Calu3 (cell line): Measurements from ENCODE around the gene PRELID3B. TPM values are rescaled to one million over a fixed set of nuclear protein-coding genes. Genes with fewer than 3 reads are reported as not detected.
"Not testable (repeated sequence)": the region's sequence is repeated elsewhere in the genome, so short reads cannot be mapped to it uniquely, and the experiment has no call there.

Experiments used
- BruUV-seq: library from RNA; stranded (reverse); fragments of 400-500 nt; replicated peaks from 2 replicates; lab custom pipeline; 2021; lab: Mats Ljungman, UMichigan
- CTCF ChIA-PET: fragments of 300-600 bp; sonication (Branson Sonifier 250); formaldehyde crosslinking; loops from one replicate; lab custom pipeline; 2022; ENCODE audit warnings: antibody characterized with exemption; lab: Charles Lee
- DNase-seq: peaks from one replicate; pipeline ENCODE4 v3.0.0; 2022
- H3K27ac Mint-ChIP-seq: one replicate; pipeline ENCODE4 v1.8.0; 2022; ENCODE audit warnings: mixed read lengths; ENCODE audit not compliant: unreplicated experiment
- H3K27me3 Mint-ChIP-seq: one replicate; pipeline ENCODE4 v1.8.0; 2022; ENCODE audit warnings: mixed read lengths; ENCODE audit not compliant: unreplicated experiment
- H3K36me3 Mint-ChIP-seq: one replicate; pipeline ENCODE4 v1.8.0; 2022; ENCODE audit warnings: mild to moderate bottlenecking, moderate library complexity, mixed read lengths; ENCODE audit not compliant: insufficient read depth, unreplicated experiment
- H3K4me1 Mint-ChIP-seq: one replicate; pipeline ENCODE4 v1.8.0; 2022; ENCODE audit warnings: mild to moderate bottlenecking, low read depth, mixed read lengths; ENCODE audit not compliant: unreplicated experiment
- H3K4me3 Mint-ChIP-seq: one replicate; pipeline ENCODE4 v1.8.0; 2022; ENCODE audit warnings: mild to moderate bottlenecking, low read depth, moderate library complexity, mixed read lengths; ENCODE audit not compliant: unreplicated experiment
- H3K9me3 Mint-ChIP-seq: one replicate; pipeline ENCODE4 v1.8.0; 2022; ENCODE audit warnings: low read depth, mixed read lengths; ENCODE audit not compliant: unreplicated experiment
- intact Hi-C: fragments of 100-400 bp; cut with micrococcal nuclease; formaldehyde crosslinking; loops from one replicate; pipeline ENCODE4 v1.10.0; 2022; ENCODE audit not compliant: unreplicated experiment
- total RNA-seq: library from RNA; stranded (reverse); gene quantifications from 2 replicates; pipeline ENCODE4 v1.2.3, GENCODE V29; 2022
- TF ChIP-seq, protein P1 (sequence below): fragments of 200-600 bp; IDR thresholded peaks from one replicate; pipeline ENCODE4 v1.8.0; 2022; ENCODE audit warnings: antibody characterized with exemption; ENCODE audit not compliant: unreplicated experiment

PRELID3B gene
- total RNA-seq, 1 experiment from 2014 or later = 136 TPM

- intact Hi-C loops = loop anchor here (1.0 kb wide), 1 partner anchor 22 kb away; no protein-coding TSS in a partner anchor
- Mint-ChIP-seq H3K4me1 (peaks cover 27% of the 10 kb centered on the region), H3K4me3 (peak overlapping the region; percentile 63), H3K36me3 (peaks cover 48% of the 10 kb centered on the region), H3K9me3 (no peaks in the 10 kb centered on the region), H3K27ac (peak overlapping the region; percentile 43), H3K27me3 (peaks cover 11% of the 10 kb centered on the region)
- TF ChIP-seq, protein P1, sequence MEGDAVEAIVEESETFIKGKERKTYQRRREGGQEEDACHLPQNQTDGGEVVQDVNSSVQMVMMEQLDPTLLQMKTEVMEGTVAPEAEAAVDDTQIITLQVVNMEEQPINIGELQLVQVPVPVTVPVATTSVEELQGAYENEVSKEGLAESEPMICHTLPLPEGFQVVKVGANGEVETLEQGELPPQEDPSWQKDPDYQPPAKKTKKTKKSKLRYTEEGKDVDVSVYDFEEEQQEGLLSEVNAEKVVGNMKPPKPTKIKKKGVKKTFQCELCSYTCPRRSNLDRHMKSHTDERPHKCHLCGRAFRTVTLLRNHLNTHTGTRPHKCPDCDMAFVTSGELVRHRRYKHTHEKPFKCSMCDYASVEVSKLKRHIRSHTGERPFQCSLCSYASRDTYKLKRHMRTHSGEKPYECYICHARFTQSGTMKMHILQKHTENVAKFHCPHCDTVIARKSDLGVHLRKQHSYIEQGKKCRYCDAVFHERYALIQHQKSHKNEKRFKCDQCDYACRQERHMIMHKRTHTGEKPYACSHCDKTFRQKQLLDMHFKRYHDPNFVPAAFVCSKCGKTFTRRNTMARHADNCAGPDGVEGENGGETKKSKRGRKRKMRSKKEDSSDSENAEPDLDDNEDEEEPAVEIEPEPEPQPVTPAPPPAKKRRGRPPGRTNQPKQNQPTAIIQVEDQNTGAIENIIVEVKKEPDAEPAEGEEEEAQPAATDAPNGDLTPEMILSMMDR = no peak
- no TSS peak for BruUV-seq
- CTCF ChIA-PET = interaction anchor here (0.9 kb wide), 1 partner anchor 179 kb away, joined by 3 read pairs; no protein-coding TSS in a partner anchor
- DNase-seq = peak; percentile 99
These were observed 428 bp upstream of the PRELID3B start for GRCh38 chr20:59042796-59043631.

DNA sequence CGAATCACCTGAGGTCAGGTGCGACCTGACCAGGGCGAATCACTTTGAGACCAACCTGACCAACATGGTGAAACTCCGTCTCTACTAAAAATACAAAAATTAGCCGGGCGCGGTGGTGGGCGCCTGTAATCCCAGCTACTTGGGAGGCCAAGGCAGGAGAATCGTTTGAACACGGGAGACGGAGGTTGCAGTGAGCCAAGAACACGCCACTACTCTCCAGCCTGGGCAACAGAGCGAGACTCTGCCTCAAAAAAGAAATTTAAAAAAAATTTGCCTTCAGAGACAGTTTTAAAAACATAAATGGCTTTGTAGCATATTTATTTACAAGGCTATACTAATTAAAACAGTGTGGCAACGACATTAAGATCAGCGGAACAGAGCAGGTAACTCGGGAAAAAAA lies 1.1 kb downstream of the PRELID3B start:
- CTCF ChIA-PET = interaction anchor here (0.9 kb wide), 1 partner anchor 9 kb away, joined by 3 read pairs; the partner anchor contains the start of gene ATP5F1E
- TSS peak; percentile 26 for BruUV-seq
- intact Hi-C loops = not testable (repeated sequence)

DNA sequence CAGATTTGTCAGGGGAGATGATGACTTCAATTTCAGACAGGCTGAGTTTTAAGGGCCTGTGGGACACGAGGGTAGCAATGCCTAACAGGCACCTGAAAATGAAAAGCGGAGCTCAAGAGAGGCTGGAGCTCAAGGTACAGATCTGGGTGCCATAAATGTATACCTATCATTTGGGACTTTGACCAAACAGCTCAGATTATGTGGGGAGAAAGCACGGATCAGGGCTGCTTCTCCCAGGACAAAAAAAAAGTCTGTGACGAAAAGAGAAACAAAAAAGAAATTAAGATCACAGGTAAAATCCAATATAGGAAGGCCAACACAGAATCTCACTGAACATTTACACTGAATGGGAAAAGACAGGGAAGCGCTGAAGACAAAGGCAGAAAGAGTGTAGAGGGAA lies 1.9 kb downstream of the PRELID3B start:
- peak overlapping the region; percentile 2 for H3K27ac Mint-ChIP-seq
- TF ChIP-seq, protein P1 = no peak
- H3K4me3 Mint-ChIP-seq = peak overlapping the region; percentile 63
- DNase-seq = no peak
- no peaks in the 10 kb centered on the region for H3K27me3 Mint-ChIP-seq
- peaks cover 69% of the 10 kb centered on the region for H3K36me3 Mint-ChIP-seq
- H3K9me3 Mint-ChIP-seq = no peaks in the 10 kb centered on the region
- H3K4me1 Mint-ChIP-seq = peaks cover 23% of the 10 kb centered on the region
- CTCF ChIA-PET = no interaction called here
- BruUV-seq = no TSS peak
- intact Hi-C loops = no loop called here

More for the DNA sequence above, 1.1 kb downstream of the PRELID3B start:
- peaks cover 21% of the 10 kb centered on the region for H3K4me1 Mint-ChIP-seq
- peak overlapping the region; percentile 2 for H3K27ac Mint-ChIP-seq
- not testable (repeated sequence) for DNase-seq, H3K9me3 Mint-ChIP-seq, H3K27me3 Mint-ChIP-seq
- peaks cover 63% of the 10 kb centered on the region for H3K36me3 Mint-ChIP-seq
- H3K4me3 Mint-ChIP-seq = peak overlapping the region; percentile 63

GRCh38 chr20:59039233-59039632 lies 3.4 kb downstream of the PRELID3B start:
- no peak overlapping the region for H3K4me3 Mint-ChIP-seq
- intact Hi-C loops = no loop called here
- TF ChIP-seq, protein P1 = no peak
- no TSS peak for BruUV-seq
- H3K36me3 Mint-ChIP-seq = peaks cover 83% of the 10 kb centered on the region
- CTCF ChIA-PET = no interaction called here
- peaks cover 33% of the 10 kb centered on the region for H3K4me1 Mint-ChIP-seq
- no peaks in the 10 kb centered on the region for H3K9me3 Mint-ChIP-seq
- no peak for DNase-seq
- H3K27ac Mint-ChIP-seq = no peak overlapping the region
- H3K27me3 Mint-ChIP-seq = no peaks in the 10 kb centered on the region
